ENCODE data around the gene ARID1B.

Gene ARID1B

GRCh38 chr6:157017022-157017421 is 239.8 kb downstream of the ARID1B start:
- TF ChIP-seq CTCF (IDR thresholded peaks at IDR 0.05; ENCODE audit: control insufficient read depth, insufficient read depth, low read depth, low read length, missing control alignments), result no peak
- DNase-seq (ENCODE audit: low read depth), result no peak
- H3K4me3 ChIP-seq (ENCODE audit: control insufficient read depth, low read depth, low read length), result no peak overlapping the region

DNA sequence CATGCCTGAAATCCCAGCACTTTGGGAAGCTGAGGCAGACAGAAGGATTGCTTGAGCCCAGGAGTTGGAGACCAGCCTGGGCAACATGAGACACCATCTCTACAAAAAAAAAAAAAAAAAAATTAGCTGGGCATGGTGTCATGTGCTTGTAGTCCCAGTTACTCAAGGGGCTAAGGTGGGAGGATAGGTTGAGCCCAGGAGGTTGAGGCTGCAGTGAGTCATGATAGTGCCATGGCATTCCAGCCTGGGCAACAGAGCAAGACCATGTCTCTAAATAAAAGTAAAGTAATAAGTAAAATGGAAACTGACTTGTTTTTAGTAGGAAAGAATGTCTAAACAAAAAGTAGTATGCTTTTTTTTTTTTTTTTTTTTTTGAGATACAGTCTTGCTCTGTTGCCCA is 240.7 kb downstream of the ARID1B start:
- no peak overlapping the region for H3K4me3 ChIP-seq (ENCODE audit: control insufficient read depth, low read depth, low read length)
- TF ChIP-seq CTCF (IDR thresholded peaks at IDR 0.05; ENCODE audit: control insufficient read depth, insufficient read depth, low read depth, low read length, missing control alignments), result no peak
- DNase-seq (ENCODE audit: low read depth), result no peak

- TF ChIP-seq CTCF (IDR thresholded peaks at IDR 0.05; ENCODE audit: control insufficient read depth, insufficient read depth, low read depth, low read length, missing control alignments), result no peak
- DNase-seq (ENCODE audit: low read depth), result no peak
- H3K4me3 ChIP-seq (ENCODE audit: control insufficient read depth, low read depth, low read length), result no peak overlapping the region
Measured at GRCh38 chr6:157019115-157019641, 242.0 kb downstream of the ARID1B start.

GRCh38 chr6:157019733-157020132 is 242.6 kb downstream of the ARID1B start:
- no peak overlapping the region for H3K4me3 ChIP-seq (ENCODE audit: control insufficient read depth, low read depth, low read length)
- no peak for TF ChIP-seq CTCF (IDR thresholded peaks at IDR 0.05; ENCODE audit: control insufficient read depth, insufficient read depth, low read depth, low read length, missing control alignments)
- DNase-seq (ENCODE audit: low read depth), result no peak

GRCh38 chr6:157020398-157020797 is 243.2 kb downstream of the ARID1B start:
- no peak for TF ChIP-seq CTCF (IDR thresholded peaks at IDR 0.05; ENCODE audit: control insufficient read depth, insufficient read depth, low read depth, low read length, missing control alignments)
- peak overlapping the region; percentile 84 for H3K4me3 ChIP-seq (ENCODE audit: control insufficient read depth, low read depth, low read length)
- no peak for DNase-seq (ENCODE audit: low read depth)

GRCh38 chr6:157020881-157021343 is 243.7 kb downstream of the ARID1B start:
- peak overlapping the region; percentile 84 for H3K4me3 ChIP-seq (ENCODE audit: control insufficient read depth, low read depth, low read length)
- TF ChIP-seq CTCF (IDR thresholded peaks at IDR 0.05; ENCODE audit: control insufficient read depth, insufficient read depth, low read depth, low read length, missing control alignments), result peak; percentile 1
- DNase-seq (ENCODE audit: low read depth), result no peak
